Thyroid gland (tissue), 4 donors: Measurements from ENCODE around the gene BCLAF3. TPM values are rescaled to one million over a fixed set of nuclear protein-coding genes. Genes with fewer than 3 reads are reported as not detected.

ENCODE experiments used
- DNase-seq, 2 donors: peaks; one replicate each; pipeline ENCODE4 v3.0.0-alpha.2; 2019
- H3K27ac ChIP-seq, 3 donors: fragments of 200-600 bp; sonication (generic); 1 replicate in 2 of 3; 2 replicates in 1 of 3; pipeline ENCODE4 v1.5.1; 2016 to 2019; ENCODE audit warnings: mild to moderate bottlenecking in 1 of 3, moderate library complexity in 1 of 3
- H3K27me3 ChIP-seq: fragments of 200-600 bp; sonication (generic); one replicate; pipeline ENCODE4 v1.5.1; 2019
- H3K36me3 ChIP-seq, 2 donors: fragments of 200-600 bp; sonication (generic); one replicate each; pipeline ENCODE4 v1.5.1; 2016 to 2019
- H3K4me1 ChIP-seq, 2 donors: fragments of 200-600 bp; sonication (generic); one replicate each; pipeline ENCODE4 v1.5.1; 2017 to 2019
- H3K4me3 ChIP-seq, 3 donors: fragments of 200-600 bp; sonication (generic); replicated peaks in 1 of 3; 1 replicate in 2 of 3; 2 replicates in 1 of 3; pipeline ENCODE4 v1.5.1; 2016; ENCODE audit warnings: mild to moderate bottlenecking in 1 of 3
- H3K9me3 ChIP-seq: fragments of 200-600 bp; sonication (generic); one replicate; pipeline ENCODE4 v1.5.1; 2017
- POLR2A ChIP-seq, 2 donors: fragments of 450-650 bp; IDR thresholded peaks; one replicate each; pipeline ENCODE4 v1.6.1; 2017; ENCODE audit warnings: antibody characterized with exemption in 2 of 2, mild to moderate bottlenecking in 2 of 2, moderate library complexity in 1 of 2
- WGBS, 2 donors: methylation state at CpG; one replicate each; pipeline ENCODE4 v1.1.5; 2017; 5-methylcytosine and 5-hydroxymethylcytosine counted together
- intact Hi-C: fragments of 100-400 bp; cut with DNase I; formaldehyde crosslinking; loops from one replicate; pipeline ENCODE4 v1.15.1; 2023
- total RNA-seq, 4 donors: library from RNA; depleted of rRNA; stranded (reverse); fragments of >200 nt; gene quantifications; one replicate each; pipeline ENCODE4 v1.2.3, GENCODE V29; 2016
- TF ChIP-seq, protein P1 (sequence below), 6 experiments: fragments of 200-600 bp in 3 of 6; fragments of 450-650 bp in 3 of 6; sonication (generic) in 3 of 6; IDR thresholded peaks; one replicate each; pipeline ENCODE4 v1.5.1; 2016 to 2019; ENCODE audit warnings: antibody characterized with exemption in 6 of 6, mild to moderate bottlenecking in 2 of 6, inconsistent platforms in 1 of 6, moderate library complexity in 1 of 6

The BCLAF3 gene
- total RNA-seq, 4 donors from 2014 or later = 10.8 to 16.7 (median 12.3) TPM

- H3K4me1 ChIP-seq = no peaks in the 10 kb centered on the region
- no peaks in the 10 kb centered on the region for H3K27me3 ChIP-seq
- H3K9me3 ChIP-seq = no peaks in the 10 kb centered on the region
- no peak overlapping the region for H3K4me3 ChIP-seq
- H3K27ac ChIP-seq = no peak overlapping the region
- H3K36me3 ChIP-seq = no peaks in the 10 kb centered on the region
- no peak for DNase-seq
- intact Hi-C loops = no loop called here
- no peak for TF ChIP-seq POLR2A (IDR thresholded peaks at IDR 0.05)
- TF ChIP-seq, protein P1, sequence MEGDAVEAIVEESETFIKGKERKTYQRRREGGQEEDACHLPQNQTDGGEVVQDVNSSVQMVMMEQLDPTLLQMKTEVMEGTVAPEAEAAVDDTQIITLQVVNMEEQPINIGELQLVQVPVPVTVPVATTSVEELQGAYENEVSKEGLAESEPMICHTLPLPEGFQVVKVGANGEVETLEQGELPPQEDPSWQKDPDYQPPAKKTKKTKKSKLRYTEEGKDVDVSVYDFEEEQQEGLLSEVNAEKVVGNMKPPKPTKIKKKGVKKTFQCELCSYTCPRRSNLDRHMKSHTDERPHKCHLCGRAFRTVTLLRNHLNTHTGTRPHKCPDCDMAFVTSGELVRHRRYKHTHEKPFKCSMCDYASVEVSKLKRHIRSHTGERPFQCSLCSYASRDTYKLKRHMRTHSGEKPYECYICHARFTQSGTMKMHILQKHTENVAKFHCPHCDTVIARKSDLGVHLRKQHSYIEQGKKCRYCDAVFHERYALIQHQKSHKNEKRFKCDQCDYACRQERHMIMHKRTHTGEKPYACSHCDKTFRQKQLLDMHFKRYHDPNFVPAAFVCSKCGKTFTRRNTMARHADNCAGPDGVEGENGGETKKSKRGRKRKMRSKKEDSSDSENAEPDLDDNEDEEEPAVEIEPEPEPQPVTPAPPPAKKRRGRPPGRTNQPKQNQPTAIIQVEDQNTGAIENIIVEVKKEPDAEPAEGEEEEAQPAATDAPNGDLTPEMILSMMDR (IDR thresholded peaks at IDR 0.05) = no peak
- WGBS, 2 donors = 100% methylated on average over 1 of the region's 1 CpG; no CpG with 5 or more reads in 1 of the 2 donors
Measured at GRCh38 chrX:20015422-20015821, 24.6 kb upstream of the BCLAF3 start.

DNA sequence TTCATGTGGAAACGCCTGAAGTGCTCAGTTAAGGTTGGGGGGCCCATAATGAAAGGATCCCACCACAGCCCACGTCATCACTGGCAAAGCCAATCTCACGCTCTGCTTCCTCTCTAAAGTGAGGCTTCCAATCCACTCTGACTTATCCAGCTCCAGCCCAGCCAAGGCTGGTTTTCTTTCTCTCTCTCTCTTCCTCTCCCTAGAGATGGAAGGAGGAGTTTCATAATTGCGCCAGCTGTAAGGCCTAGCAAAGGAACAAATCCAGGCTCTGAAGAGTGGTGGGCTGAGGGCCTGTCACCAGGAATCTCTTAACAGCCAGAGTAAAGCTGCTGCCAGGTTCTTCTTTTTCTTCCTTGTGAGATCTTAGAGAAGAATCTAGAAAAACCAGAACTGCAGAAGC is 20.7 kb upstream of the BCLAF3 start:
- no peaks in the 10 kb centered on the region for H3K9me3 ChIP-seq
- TF ChIP-seq, protein P1 (IDR thresholded peaks at IDR 0.05) = no peak
- no peak for TF ChIP-seq POLR2A (IDR thresholded peaks at IDR 0.05)
- WGBS, 2 donors = 75 to 87% methylated on average over 1 to 3 of the region's 4 CpGs
- intact Hi-C loops = no loop called here
- DNase-seq = no peak
- no peaks in the 10 kb centered on the region for H3K36me3 ChIP-seq
- no peak overlapping the region for H3K27ac ChIP-seq
- no peaks in the 10 kb centered on the region for H3K27me3 ChIP-seq
- no peak overlapping the region for H3K4me3 ChIP-seq
- no peaks in the 10 kb centered on the region for H3K4me1 ChIP-seq

GRCh38 chrX:20007962-20008622 is 17.2 kb upstream of the BCLAF3 start:
- WGBS, 2 donors = 89 to 90% methylated on average over 7 of the region's 7 CpGs
- no peak for DNase-seq

GRCh38 chrX:20005883-20006282 is 15.0 kb upstream of the BCLAF3 start:
- intact Hi-C loops = no loop called here
- Histone ChIP-seq H3K27ac (no peak overlapping the region), H3K4me1 (no peaks in the 10 kb centered on the region), H3K9me3 (no peaks in the 10 kb centered on the region), H3K4me3 (no peak overlapping the region), H3K27me3 (no peaks in the 10 kb centered on the region), H3K36me3 (no peaks in the 10 kb centered on the region)
- TF ChIP-seq, protein P1 (IDR thresholded peaks at IDR 0.05) = no peak
- no peak for TF ChIP-seq POLR2A (IDR thresholded peaks at IDR 0.05)
- no peak for DNase-seq
- 43 to 97% methylated on average over 2 of the region's 2 CpGs for WGBS, 2 donors

More at GRCh38 chrX:20007962-20008622, 17.2 kb upstream of the BCLAF3 start:
- Histone ChIP-seq H3K27me3 (no peaks in the 10 kb centered on the region), H3K9me3 (no peaks in the 10 kb centered on the region), H3K4me3 (no peak overlapping the region), H3K4me1 (no peaks in the 10 kb centered on the region), H3K27ac (no peak overlapping the region), H3K36me3 (no peaks in the 10 kb centered on the region)
- intact Hi-C loops = no loop called here
- no peak for TF ChIP-seq POLR2A (IDR thresholded peaks at IDR 0.05)
- TF ChIP-seq, protein P1 (IDR thresholded peaks at IDR 0.05) = no peak

DNA sequence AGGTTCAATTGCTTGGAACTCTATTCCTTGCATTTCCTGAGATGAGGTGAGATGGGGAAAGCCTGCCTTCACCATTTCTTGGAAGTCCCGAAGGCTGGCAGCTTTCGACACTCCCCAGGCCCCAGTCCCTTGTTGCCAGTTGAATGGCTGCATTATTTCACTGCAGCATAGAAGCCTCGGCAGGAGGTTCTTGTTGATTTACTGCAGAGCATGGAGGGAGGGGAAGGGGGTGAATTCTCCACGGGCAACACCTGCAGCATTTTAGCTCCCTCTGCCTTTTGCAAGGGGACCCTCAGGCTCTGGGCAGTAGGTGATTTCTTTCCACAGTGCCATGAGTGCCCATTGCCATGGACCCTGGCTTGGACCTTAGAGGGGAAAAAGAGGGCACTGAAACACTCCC is 10.7 kb upstream of the BCLAF3 start:
- Histone ChIP-seq H3K36me3 (no peaks in the 10 kb centered on the region), H3K4me1 (no peaks in the 10 kb centered on the region), H3K27ac (no peak overlapping the region), H3K9me3 (no peaks in the 10 kb centered on the region), H3K4me3 (no peak overlapping the region), H3K27me3 (no peaks in the 10 kb centered on the region)
- 40 to 56% methylated on average over 2 to 4 of the region's 4 CpGs for WGBS, 2 donors
- peak; percentile 8 to 14 for DNase-seq
- intact Hi-C loops = no loop called here
- no peak for TF ChIP-seq POLR2A (IDR thresholded peaks at IDR 0.05)
- TF ChIP-seq, protein P1 (IDR thresholded peaks at IDR 0.05) = no peak
